22Rv1 (cell line): ENCODE measurements around the gene SSBP2.

Source experiments
- CTCF ChIP-seq: fragments of 450-650 bp; IDR thresholded peaks from 2 replicates; pipeline ENCODE4 v1.5.1; 2017; ENCODE audit warnings: mild to moderate bottlenecking
- ZFX ChIP-seq: fragments of 450-650 bp; IDR thresholded peaks from 2 replicates; pipeline ENCODE4 v1.6.1; 2017; ENCODE audit warnings: antibody characterized with exemption, borderline replicate concordance

GRCh38 chr5:81400375-81400774 lies 350.5 kb downstream of the SSBP2 start:
- TF ChIP-seq CTCF (no peak), ZFX (no peak)
